Neuronal stem cell (in vitro differentiated cells): ENCODE data around the gene CCDC196.

ENCODE experiments used
- DNase-seq: peaks from one replicate; pipeline ENCODE4 v3.0.0-alpha.2; 2013; ENCODE audit warnings: low spot score
- H2AFZ ChIP-seq: one replicate; pipeline ENCODE4 v1.6.1; 2013; ENCODE audit warnings: mild to moderate bottlenecking, low read length, inconsistent platforms
- H2AK5ac ChIP-seq: 2 replicates; pipeline ENCODE4 v1.6.1; 2013; ENCODE audit warnings: low read depth, mild to moderate bottlenecking, inconsistent platforms, low read length, moderate library complexity, mixed read lengths
- H2BK120ac ChIP-seq: 2 replicates; pipeline ENCODE4 v1.6.1; 2013; ENCODE audit warnings: low read depth, mild to moderate bottlenecking, inconsistent platforms, low read length, moderate library complexity, mixed read lengths
- H2BK12ac ChIP-seq: one replicate; pipeline ENCODE4 v1.6.1; 2013; ENCODE audit warnings: low read length, inconsistent platforms
- H2BK15ac ChIP-seq: 2 replicates; pipeline ENCODE4 v1.6.1; 2013; ENCODE audit warnings: mild to moderate bottlenecking, low read length, inconsistent platforms, mixed read lengths
- H2BK5ac ChIP-seq: one replicate; pipeline ENCODE4 v1.6.1; 2013; ENCODE audit warnings: inconsistent platforms, mild to moderate bottlenecking, low read length, moderate library complexity
- H3K14ac ChIP-seq: one replicate; pipeline ENCODE4 v1.6.1; 2013; ENCODE audit warnings: low read length, inconsistent platforms
- H3K18ac ChIP-seq: 2 replicates; pipeline ENCODE4 v1.6.1; 2013; ENCODE audit warnings: low read length, inconsistent platforms
- H3K23ac ChIP-seq: 2 replicates; pipeline ENCODE4 v1.6.1; 2013; ENCODE audit warnings: low read depth, mild to moderate bottlenecking, mixed read lengths, low read length, inconsistent platforms; ENCODE audit not compliant: poor library complexity
- H3K27ac ChIP-seq: replicated peaks from 3 replicates; pipeline ENCODE4 v1.5.1; 2013; ENCODE audit warnings: low read length, inconsistent platforms
- H3K27me3 ChIP-seq, 3 experiments: 2 replicates each; pipeline ENCODE4 v1.6.1; 2013; ENCODE audit warnings: low read length in 3 of 3, mild to moderate bottlenecking in 2 of 3, inconsistent platforms in 1 of 3, low read depth in 1 of 3, mixed read lengths in 1 of 3, moderate library complexity in 1 of 3; ENCODE audit not compliant: control insufficient read depth in 3 of 3, insufficient read depth in 3 of 3
- H3K36me3 ChIP-seq, 2 donors: replicated peaks in 1 of 2; 2 replicates each; pipeline ENCODE4 v1.6.1; 2013; ENCODE audit warnings: low read length in 2 of 2; ENCODE audit not compliant: control insufficient read depth in 2 of 2, insufficient read depth in 2 of 2
- H3K4ac ChIP-seq: 2 replicates; pipeline ENCODE4 v1.6.1; 2013; ENCODE audit warnings: inconsistent platforms, mild to moderate bottlenecking, low read length, moderate library complexity
- H3K4me1 ChIP-seq, 2 donors: 1 replicate in 1 of 2; 2 replicates in 1 of 2; pipeline ENCODE4 v1.6.1; 2013; ENCODE audit warnings: low read length in 2 of 2, low read depth in 1 of 2; ENCODE audit not compliant: control insufficient read depth in 2 of 2, insufficient read depth in 1 of 2
- H3K4me2 ChIP-seq: one replicate; pipeline ENCODE4 v1.6.1; 2013; ENCODE audit warnings: mild to moderate bottlenecking, low read length, inconsistent platforms; ENCODE audit not compliant: insufficient read depth, poor library complexity, severe bottlenecking
- H3K4me3 ChIP-seq, 2 donors: 2 replicates each; pipeline ENCODE4 v1.5.1; 2013; ENCODE audit warnings: low read length in 2 of 2, mild to moderate bottlenecking in 2 of 2, inconsistent platforms in 1 of 2, moderate library complexity in 1 of 2
- H3K79me1 ChIP-seq: one replicate; pipeline ENCODE4 v1.6.1; 2013; ENCODE audit warnings: low read depth, mild to moderate bottlenecking, inconsistent platforms, low read length, moderate library complexity
- H3K9ac ChIP-seq: one replicate; pipeline ENCODE4 v1.6.1; 2013; ENCODE audit warnings: mild to moderate bottlenecking, low read depth, low read length, inconsistent platforms; ENCODE audit not compliant: poor library complexity
- H3K9me3 ChIP-seq, 2 donors: replicated peaks in 1 of 2; 2 replicates each; pipeline versions ENCODE3 to v1.6.1; 2013; ENCODE audit warnings: low read length in 2 of 2, mild to moderate bottlenecking in 2 of 2, inconsistent platforms in 1 of 2, low read depth in 1 of 2, mixed read lengths in 1 of 2, moderate library complexity in 1 of 2; ENCODE audit not compliant: control insufficient read depth in 2 of 2, insufficient read depth in 1 of 2
- H4K8ac ChIP-seq: one replicate; pipeline ENCODE4 v1.6.1; 2013; ENCODE audit warnings: low read depth, mild to moderate bottlenecking, inconsistent platforms, low read length, moderate library complexity
- H4K91ac ChIP-seq: one replicate; pipeline ENCODE4 v1.6.1; 2013; ENCODE audit warnings: low read length, low read depth, mild to moderate bottlenecking, inconsistent platforms; ENCODE audit not compliant: poor library complexity
- WGBS, 2 donors: extraction: QIAGEN DNeasy Blood & Tissue Kit; methylation state at CpG; one replicate each; pipeline ENCODE4 v1.1.7; 2013; ENCODE audit warnings: missing lambda C conversion rate in 2 of 2, mixed read lengths in 1 of 2; ENCODE audit not compliant: insufficient read length in 2 of 2, insufficient replicate concordance in 1 of 2; ENCODE audit errors: extremely low coverage in 2 of 2; 5-methylcytosine and 5-hydroxymethylcytosine counted together

Gene CCDC196

DNA sequence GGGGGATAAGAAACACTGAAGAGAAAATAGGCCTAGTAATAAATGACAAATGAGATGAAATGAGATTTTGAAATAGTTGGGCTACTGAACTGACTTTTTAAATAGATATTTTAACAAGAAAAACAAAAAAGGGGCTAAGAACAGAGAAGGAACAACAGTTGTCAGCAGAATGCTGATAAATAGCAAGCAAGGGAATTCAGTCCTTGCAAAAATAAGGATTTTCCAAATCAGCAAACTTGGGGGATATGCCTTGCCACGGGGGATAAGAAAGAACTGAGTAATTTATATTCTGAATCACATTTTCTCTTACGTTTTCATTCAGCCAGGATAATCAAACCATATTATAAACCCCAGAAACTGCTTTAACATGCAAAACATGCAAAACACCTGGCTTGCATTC, 12.9 kb upstream of the CCDC196 start:
- H3K4me3 ChIP-seq, result no peak overlapping the region
- H2BK5ac ChIP-seq, result no peak overlapping the region
- no peak overlapping the region for H3K23ac ChIP-seq
- no peak overlapping the region for H3K4me2 ChIP-seq
- no peak overlapping the region for H2BK12ac ChIP-seq
- H3K14ac ChIP-seq, result no peak overlapping the region
- no peak overlapping the region for H2AFZ ChIP-seq
- H3K9ac ChIP-seq, result no peak overlapping the region
- H3K36me3 ChIP-seq, result no peaks in the 10 kb centered on the region
- no peak overlapping the region for H3K27ac ChIP-seq
- H3K4ac ChIP-seq, result no peak overlapping the region
- no CpG with 5 or more reads among the region's 2 CpGs for WGBS, 2 donors
- no peaks in the 10 kb centered on the region for H3K27me3 ChIP-seq
- H2AK5ac ChIP-seq, result no peak overlapping the region
- no peak for DNase-seq
- no peak overlapping the region for H2BK15ac ChIP-seq
- H4K91ac ChIP-seq, result no peak overlapping the region
- H3K18ac ChIP-seq, result no peak overlapping the region
- H4K8ac ChIP-seq, result no peak overlapping the region
- no peaks in the 10 kb centered on the region for H3K4me1 ChIP-seq
- H2BK120ac ChIP-seq, result no peak overlapping the region
- H3K79me1 ChIP-seq, result no peaks in the 10 kb centered on the region
- H3K9me3 ChIP-seq, result peaks cover 1 to 19% of the 10 kb centered on the region in 2 donors

DNA sequence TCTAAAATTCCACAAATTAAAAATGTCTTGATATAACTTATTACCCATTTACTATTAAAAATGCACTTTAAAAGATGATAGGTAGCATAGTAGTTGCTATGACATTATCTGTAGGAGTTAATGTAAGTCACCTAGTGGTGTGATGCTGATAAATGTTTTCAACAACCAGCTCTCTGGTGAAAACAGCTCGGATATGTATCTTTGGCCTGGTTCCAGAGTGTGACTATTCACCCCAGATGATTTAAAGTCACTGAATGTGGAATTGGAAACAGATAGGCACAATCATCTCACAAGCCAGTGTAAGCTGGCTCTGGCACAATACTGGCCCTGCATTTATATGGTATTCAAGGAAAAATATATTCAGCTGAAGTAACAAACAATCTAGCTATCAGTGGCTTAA, 9.2 kb upstream of the CCDC196 start:
- no peak overlapping the region for H3K14ac ChIP-seq
- no peak overlapping the region for H4K8ac ChIP-seq
- H3K36me3 ChIP-seq, result no peaks in the 10 kb centered on the region
- H3K27me3 ChIP-seq, result no peaks in the 10 kb centered on the region
- no peak overlapping the region for H3K4me3 ChIP-seq
- no peak overlapping the region for H2BK5ac ChIP-seq
- H2BK120ac ChIP-seq, result no peak overlapping the region
- peaks cover 0 to 2% of the 10 kb centered on the region in 2 donors for H3K9me3 ChIP-seq
- H3K23ac ChIP-seq, result no peak overlapping the region
- no peak overlapping the region for H2AK5ac ChIP-seq
- no peak overlapping the region for H2BK12ac ChIP-seq
- no peak overlapping the region for H3K27ac ChIP-seq
- DNase-seq, result no peak
- no peaks in the 10 kb centered on the region for H3K79me1 ChIP-seq
- no peak overlapping the region for H2AFZ ChIP-seq
- no peak overlapping the region for H3K9ac ChIP-seq
- no peak overlapping the region for H3K18ac ChIP-seq
- H3K4me2 ChIP-seq, result no peak overlapping the region
- no peak overlapping the region for H3K4ac ChIP-seq
- H2BK15ac ChIP-seq, result no peak overlapping the region
- no peaks in the 10 kb centered on the region for H3K4me1 ChIP-seq
- no CpG with 5 or more reads among the region's 1 CpG for WGBS, 2 donors
- H4K91ac ChIP-seq, result no peak overlapping the region

DNA sequence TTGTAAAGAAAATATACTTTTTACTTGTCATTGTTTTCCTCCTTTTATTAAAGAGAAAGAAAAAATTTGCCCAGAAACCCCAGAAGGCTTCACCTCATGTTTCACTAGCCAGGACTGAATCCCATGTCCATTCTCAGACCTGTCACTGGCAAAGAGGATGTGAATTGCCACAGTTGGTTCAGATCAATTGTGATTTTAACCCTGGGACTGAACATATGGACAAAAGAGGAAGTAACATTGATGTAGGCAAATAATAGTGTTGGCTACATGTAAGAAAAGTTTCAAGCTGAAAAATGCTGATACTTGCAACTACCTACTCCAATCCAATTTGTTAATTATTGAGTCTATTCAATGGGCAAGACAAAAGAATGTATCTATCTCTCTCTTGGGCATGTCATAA, 8.6 kb upstream of the CCDC196 start:
- no peak for DNase-seq
- H2BK15ac ChIP-seq, result no peak overlapping the region
- H2AFZ ChIP-seq, result no peak overlapping the region

DNA sequence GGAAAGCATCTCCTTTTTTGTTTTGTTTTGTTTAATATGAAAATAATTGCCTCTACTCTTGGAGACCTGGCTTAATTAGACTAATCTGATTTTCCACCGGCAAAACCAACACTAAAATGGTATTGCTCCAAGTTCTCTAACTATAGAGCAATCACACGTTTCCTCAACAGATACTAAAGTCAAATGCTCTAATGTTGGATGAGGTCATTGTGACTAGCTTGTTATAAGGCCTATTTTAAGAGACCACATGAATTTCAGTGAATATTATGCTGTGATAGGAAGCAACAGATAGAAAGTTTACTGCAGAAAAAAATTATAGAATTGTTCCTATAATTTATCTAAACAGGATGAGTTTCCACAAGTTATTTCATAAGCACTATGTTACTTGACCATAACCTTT, 3.3 kb upstream of the CCDC196 start:
- no CpG with 5 or more reads among the region's 2 CpGs for WGBS, 2 donors
- Histone ChIP-seq H2BK15ac (no peak overlapping the region), H3K23ac (no peak overlapping the region), H3K27me3 (no peaks in the 10 kb centered on the region), H3K4me2 (no peak overlapping the region), H2AK5ac (no peak overlapping the region), H3K18ac (no peak overlapping the region), H4K91ac (no peak overlapping the region), H3K4ac (no peak overlapping the region), H2AFZ (no peak overlapping the region), H3K14ac (no peak overlapping the region), H3K79me1 (no peaks in the 10 kb centered on the region), H2BK120ac (no peak overlapping the region), H3K9me3 (no peaks in the 10 kb centered on the region), H4K8ac (no peak overlapping the region), H3K36me3 (no peaks in the 10 kb centered on the region), H3K9ac (no peak overlapping the region), H3K4me3 (no peak overlapping the region), H3K27ac (no peak overlapping the region), H2BK12ac (no peak overlapping the region), H2BK5ac (no peak overlapping the region), H3K4me1 (no peaks in the 10 kb centered on the region)
- DNase-seq, result no peak

More for the DNA sequence above, 8.6 kb upstream of the CCDC196 start:
- Histone ChIP-seq H3K23ac (no peak overlapping the region), H3K27ac (no peak overlapping the region), H3K27me3 (no peaks in the 10 kb centered on the region), H3K4me1 (no peaks in the 10 kb centered on the region), H3K4me3 (no peak overlapping the region), H2BK5ac (no peak overlapping the region), H3K36me3 (no peaks in the 10 kb centered on the region), H2AK5ac (no peak overlapping the region), H3K4ac (no peak overlapping the region), H4K91ac (no peak overlapping the region), H4K8ac (no peak overlapping the region), H3K18ac (no peak overlapping the region), H3K79me1 (no peaks in the 10 kb centered on the region), H3K9ac (no peak overlapping the region), H2BK120ac (no peak overlapping the region), H2BK12ac (no peak overlapping the region), H3K4me2 (no peak overlapping the region), H3K9me3 (peaks cover 0 to 2% of the 10 kb centered on the region in 2 donors), H3K14ac (no peak overlapping the region)
